Astrocyte (in vitro differentiated cells and primary cell): ENCODE measurements around the gene PGA4.

ENCODE experiments used
- EZH2 ChIP-seq: IDR thresholded peaks from 2 replicates; pipeline ENCODE4 v1.6.1; 2012; ENCODE audit warnings: mild to moderate bottlenecking, low read length, inconsistent platforms; ENCODE audit not compliant: insufficient read depth
- TF ChIP-seq, protein P1 (sequence below): IDR thresholded peaks from 2 replicates; pipeline ENCODE4 v1.5.1; 2011; ENCODE audit warnings: low read depth, mild to moderate bottlenecking, inconsistent platforms, low read length, moderate library complexity; ENCODE audit not compliant: insufficient read depth

DNA sequence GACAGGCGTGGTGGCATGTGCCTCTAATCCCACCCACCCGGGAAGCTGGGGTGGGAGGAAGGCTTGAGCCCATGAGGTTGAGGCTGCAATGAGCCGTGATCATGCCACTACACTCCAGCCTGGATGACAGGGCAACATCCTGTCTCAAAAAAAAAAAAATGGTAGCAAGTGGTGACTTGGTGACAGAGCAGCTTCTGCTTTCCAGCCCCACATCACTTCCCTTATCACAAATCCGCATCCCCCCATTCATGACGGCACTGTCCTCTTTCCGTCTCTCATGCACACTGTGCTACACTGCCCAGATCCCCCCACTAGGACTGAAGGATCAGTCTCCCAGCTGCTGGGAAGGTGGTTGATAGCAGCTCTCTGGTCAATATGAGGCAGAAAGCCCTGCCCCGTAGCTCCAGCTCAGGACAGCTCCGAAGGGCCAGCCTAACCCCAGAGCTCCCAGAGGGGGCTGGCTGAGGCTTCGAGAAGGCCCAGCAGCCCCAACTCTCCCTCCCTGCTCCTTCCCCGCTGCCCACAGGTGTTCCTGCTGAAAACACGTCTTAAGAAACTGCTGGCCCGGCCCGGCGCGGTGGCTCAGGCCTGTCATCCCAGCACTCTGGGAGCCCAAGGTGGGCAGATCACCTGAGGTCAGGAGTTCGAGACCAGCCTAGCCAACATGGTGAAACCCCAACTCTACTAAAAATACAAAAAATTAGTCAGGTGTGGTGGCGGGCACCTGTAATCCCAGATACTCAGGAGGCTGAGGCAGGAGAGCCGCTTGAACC, 34.7 kb downstream of the PGA4 start:
- TF ChIP-seq EZH2, result no peak
- TF ChIP-seq, protein P1, sequence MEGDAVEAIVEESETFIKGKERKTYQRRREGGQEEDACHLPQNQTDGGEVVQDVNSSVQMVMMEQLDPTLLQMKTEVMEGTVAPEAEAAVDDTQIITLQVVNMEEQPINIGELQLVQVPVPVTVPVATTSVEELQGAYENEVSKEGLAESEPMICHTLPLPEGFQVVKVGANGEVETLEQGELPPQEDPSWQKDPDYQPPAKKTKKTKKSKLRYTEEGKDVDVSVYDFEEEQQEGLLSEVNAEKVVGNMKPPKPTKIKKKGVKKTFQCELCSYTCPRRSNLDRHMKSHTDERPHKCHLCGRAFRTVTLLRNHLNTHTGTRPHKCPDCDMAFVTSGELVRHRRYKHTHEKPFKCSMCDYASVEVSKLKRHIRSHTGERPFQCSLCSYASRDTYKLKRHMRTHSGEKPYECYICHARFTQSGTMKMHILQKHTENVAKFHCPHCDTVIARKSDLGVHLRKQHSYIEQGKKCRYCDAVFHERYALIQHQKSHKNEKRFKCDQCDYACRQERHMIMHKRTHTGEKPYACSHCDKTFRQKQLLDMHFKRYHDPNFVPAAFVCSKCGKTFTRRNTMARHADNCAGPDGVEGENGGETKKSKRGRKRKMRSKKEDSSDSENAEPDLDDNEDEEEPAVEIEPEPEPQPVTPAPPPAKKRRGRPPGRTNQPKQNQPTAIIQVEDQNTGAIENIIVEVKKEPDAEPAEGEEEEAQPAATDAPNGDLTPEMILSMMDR, result no peak
